RPMI7951 (cell line): ENCODE data around the gene METTL25. TPM values are rescaled to one million over a fixed set of nuclear protein-coding genes. Genes with fewer than 3 reads are reported as not detected.

ENCODE experiments used
- DNase-seq: peaks from one replicate; pipeline ENCODE4 v3.0.0-alpha.2; 2012; ENCODE audit warnings: low read depth
- total RNA-seq: library from RNA; depleted of rRNA; stranded (reverse); fragments of >200 nt; shearing (Covaris generic); gene quantifications from 2 replicates; pipeline ENCODE4 v1.2.3, GENCODE V29; 2014; rRNA removed

Gene METTL25
- total RNA-seq, 1 experiment from 2014 or later, result 1.8 TPM

DNA sequence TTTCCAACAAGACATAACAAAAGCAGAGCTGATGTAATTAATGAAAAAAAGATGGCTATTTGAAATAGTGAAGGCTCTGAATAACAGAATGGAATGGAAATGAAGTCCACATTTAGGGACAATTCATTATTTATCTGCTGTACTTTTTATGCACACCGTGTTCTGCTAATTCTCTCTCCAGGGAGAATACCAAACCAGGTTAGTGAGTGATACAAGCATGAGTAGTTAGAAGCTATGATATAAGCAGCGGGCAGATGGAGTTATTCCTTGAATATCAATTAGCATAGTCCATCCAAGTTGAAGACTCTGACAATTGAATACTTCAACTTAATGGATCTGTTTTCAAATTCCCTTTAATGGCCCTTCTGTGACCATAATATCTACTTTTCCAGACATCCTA is 166.3 kb downstream of the METTL25 start:
- DNase-seq, result no peak

DNA sequence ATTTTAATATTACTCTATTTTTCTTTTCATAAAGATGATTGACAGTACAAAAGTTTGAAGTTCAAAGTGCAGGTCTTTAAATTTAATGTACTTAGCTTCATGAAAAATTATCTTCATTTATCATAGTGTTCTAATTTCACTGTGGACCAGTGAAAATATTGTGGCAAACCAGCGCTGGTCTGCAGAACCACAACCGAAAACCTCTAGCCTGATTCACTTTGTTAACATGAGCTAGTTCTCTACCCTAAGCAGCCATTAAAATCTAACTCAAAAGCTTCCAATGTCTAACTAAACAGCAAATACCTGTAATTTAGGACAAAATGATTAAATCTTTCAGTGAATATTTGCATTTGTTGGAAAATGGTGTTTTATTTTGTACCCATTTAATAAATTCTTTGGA is 167.3 kb downstream of the METTL25 start:
- DNase-seq, result no peak

DNA sequence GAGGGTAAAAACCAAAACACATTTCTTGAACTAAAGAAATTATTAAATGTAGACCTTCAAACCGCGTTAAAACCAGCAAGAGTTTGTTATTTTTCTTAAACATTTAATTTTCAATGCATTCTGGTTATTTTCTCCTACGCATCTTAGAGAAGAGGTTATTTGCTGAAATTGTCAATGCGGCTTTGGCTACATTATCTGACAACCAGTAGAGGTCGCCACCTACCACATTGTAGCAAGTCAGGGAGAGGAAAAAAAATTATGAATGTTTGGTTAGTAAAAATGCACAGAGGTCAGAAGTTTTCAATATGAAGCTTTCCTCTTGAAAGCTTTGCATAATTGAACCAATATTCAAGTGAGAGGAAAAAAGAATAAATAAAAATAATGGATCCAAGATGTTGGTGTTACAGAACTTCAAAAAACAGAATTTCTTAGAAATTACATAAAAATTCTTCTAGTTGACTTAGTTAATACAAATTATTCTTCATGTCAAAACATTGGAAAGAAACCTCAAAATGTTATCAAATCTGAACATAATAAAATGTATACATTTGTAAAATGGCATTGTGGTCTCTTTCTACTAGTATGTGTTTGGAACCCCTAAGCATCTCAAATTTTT is 168.9 kb downstream of the METTL25 start:
- DNase-seq, result peak; percentile 24

Other genes with a start within 250 kb of the METTL25 start
- 55.5 and 62.4 TPM in 2 replicates for gene CCDC59, start 142 bp upstream of the METTL25 start, total RNA-seq